Bronchial epithelial cell (primary cell): Measurements from ENCODE around the gene GPX6. TPM values are rescaled to one million over a fixed set of nuclear protein-coding genes. Genes with fewer than 3 reads are reported as not detected.

Experiments used
- DNase-seq: peaks from one replicate; pipeline ENCODE4 v3.0.0-alpha.2; 2010; ENCODE audit warnings: low read depth
- FAIRE-seq: peaks from 2 replicates; lab custom pipeline; 2011; peaks lifted over from hg19 to GRCh38; lab: Jason Lieb, UNC
- H3K27me3 ChIP-seq: 2 replicates; pipeline ENCODE4 v1.5.1; 2011; ENCODE audit warnings: low read length; ENCODE audit not compliant: control insufficient read depth, insufficient read depth
- H3K36me3 ChIP-seq: 2 replicates; pipeline ENCODE4 v1.5.1; 2011; ENCODE audit warnings: low read length; ENCODE audit not compliant: control insufficient read depth, insufficient read depth
- H3K4me3 ChIP-seq: 2 replicates; pipeline ENCODE4 v1.5.1; 2011; ENCODE audit warnings: mild to moderate bottlenecking, low read depth, low read length, control low read depth
- CTCF ChIP-seq: IDR thresholded peaks from 2 replicates; pipeline ENCODE4 v1.5.1; 2011; ENCODE audit warnings: mild to moderate bottlenecking, moderate library complexity, low read length, control low read depth, inconsistent platforms; ENCODE audit not compliant: insufficient read depth, severe bottlenecking
- total RNA-seq: library from RNA; depleted of rRNA; stranded (reverse); fragments of >200 nt; gene quantifications from 2 replicates; pipeline ENCODE4 v1.2.1, GENCODE V29; 2014

GPX6 gene, protein sequence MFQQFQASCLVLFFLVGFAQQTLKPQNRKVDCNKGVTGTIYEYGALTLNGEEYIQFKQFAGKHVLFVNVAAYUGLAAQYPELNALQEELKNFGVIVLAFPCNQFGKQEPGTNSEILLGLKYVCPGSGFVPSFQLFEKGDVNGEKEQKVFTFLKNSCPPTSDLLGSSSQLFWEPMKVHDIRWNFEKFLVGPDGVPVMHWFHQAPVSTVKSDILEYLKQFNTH
- total RNA-seq = not detected in 2 replicates

- H3K4me3 ChIP-seq = no peak within 1 kb of the TSS
- no peaks in the 10 kb centered on the region for H3K27me3 ChIP-seq
- H3K36me3 ChIP-seq = no peaks in the 10 kb centered on the region
- DNase-seq (no peak), FAIRE-seq (no peak)
- TF ChIP-seq CTCF = no peak
Measured at GRCh38 chr6:28515676-28516075, at the start of gene GPX6. TSS of gene GPX6 (minus strand) at chr6:28515793. CDS start at chr6:28515743, 50 bp downstream.

GRCh38 chr6:28563430-28564095, 48.0 kb upstream of the GPX6 start:
- no peaks in the 10 kb centered on the region for H3K36me3 ChIP-seq
- no peak overlapping the region for H3K4me3 ChIP-seq
- FAIRE-seq (no peak), DNase-seq (no peak)
- no peak for TF ChIP-seq CTCF
- peaks cover 1% of the 10 kb centered on the region for H3K27me3 ChIP-seq

GRCh38 chr6:28558629-28559028, 43.0 kb upstream of the GPX6 start:
- H3K4me3 ChIP-seq = no peak overlapping the region
- FAIRE-seq (no peak), DNase-seq (no peak)
- H3K36me3 ChIP-seq = no peaks in the 10 kb centered on the region
- TF ChIP-seq CTCF = no peak
- H3K27me3 ChIP-seq = peaks cover 5% of the 10 kb centered on the region

- TF ChIP-seq CTCF = no peak
- Histone ChIP-seq H3K27me3 (peaks cover 5% of the 10 kb centered on the region), H3K4me3 (no peak overlapping the region), H3K36me3 (no peaks in the 10 kb centered on the region)
- DNase-seq (no peak), FAIRE-seq (no peak)
Measured at GRCh38 chr6:28555136-28555535, 39.5 kb upstream of the GPX6 start.

DNA sequence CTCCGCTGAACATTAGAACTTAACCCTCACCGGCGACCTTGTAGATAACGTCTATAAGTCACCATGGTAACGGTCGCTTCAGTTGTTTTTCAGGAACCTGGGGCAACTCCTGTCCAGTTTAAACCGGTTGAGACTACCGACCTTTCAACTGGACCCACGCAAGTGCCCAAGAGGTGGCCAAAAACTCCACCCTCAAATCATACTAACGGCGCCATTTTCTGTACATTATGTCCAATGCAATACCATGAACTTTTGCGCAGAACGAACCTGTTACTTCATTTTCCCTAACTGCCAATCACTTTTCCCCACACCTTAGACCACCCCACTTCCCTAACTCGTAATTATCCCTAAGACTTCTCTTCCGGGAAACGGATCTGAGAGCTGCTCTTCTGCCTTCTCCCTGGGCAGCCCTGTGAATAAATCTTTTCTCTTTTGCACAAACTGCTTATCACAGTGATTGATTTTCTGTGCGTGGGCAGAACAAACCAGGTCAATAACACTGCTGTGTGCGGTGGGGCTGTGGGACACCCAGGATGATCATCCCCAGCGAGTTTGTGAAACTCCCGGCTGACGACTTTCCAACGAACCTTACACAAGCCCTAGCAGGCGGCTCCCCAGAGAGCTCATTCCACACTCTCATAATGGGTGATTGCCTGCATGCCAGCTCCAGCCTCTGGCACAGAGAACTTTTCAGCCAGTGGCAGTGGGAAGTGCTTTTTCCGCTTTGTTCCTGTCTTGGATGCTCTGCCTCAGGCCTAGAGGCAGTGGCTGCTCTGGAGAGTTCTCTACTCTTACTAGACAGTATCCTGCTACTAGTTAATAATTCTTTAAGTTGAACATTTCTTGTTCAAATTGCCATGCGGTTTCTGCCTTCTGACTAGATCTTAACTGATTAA, 38.6 kb upstream of the GPX6 start:
- Histone ChIP-seq H3K4me3 (peak overlapping the region; percentile 11), H3K27me3 (peaks cover 3% of the 10 kb centered on the region), H3K36me3 (no peaks in the 10 kb centered on the region)
- TF ChIP-seq CTCF = no peak
- no peak for FAIRE-seq
- DNase-seq = no peak
